Measurements from ENCODE around the gene FSHR. TPM values are rescaled to one million over a fixed set of nuclear protein-coding genes. Genes with fewer than 3 reads are reported as not detected.

The FSHR gene, protein sequence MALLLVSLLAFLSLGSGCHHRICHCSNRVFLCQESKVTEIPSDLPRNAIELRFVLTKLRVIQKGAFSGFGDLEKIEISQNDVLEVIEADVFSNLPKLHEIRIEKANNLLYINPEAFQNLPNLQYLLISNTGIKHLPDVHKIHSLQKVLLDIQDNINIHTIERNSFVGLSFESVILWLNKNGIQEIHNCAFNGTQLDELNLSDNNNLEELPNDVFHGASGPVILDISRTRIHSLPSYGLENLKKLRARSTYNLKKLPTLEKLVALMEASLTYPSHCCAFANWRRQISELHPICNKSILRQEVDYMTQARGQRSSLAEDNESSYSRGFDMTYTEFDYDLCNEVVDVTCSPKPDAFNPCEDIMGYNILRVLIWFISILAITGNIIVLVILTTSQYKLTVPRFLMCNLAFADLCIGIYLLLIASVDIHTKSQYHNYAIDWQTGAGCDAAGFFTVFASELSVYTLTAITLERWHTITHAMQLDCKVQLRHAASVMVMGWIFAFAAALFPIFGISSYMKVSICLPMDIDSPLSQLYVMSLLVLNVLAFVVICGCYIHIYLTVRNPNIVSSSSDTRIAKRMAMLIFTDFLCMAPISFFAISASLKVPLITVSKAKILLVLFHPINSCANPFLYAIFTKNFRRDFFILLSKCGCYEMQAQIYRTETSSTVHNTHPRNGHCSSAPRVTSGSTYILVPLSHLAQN
- total RNA-seq, result not detected in 2 replicates

DNA sequence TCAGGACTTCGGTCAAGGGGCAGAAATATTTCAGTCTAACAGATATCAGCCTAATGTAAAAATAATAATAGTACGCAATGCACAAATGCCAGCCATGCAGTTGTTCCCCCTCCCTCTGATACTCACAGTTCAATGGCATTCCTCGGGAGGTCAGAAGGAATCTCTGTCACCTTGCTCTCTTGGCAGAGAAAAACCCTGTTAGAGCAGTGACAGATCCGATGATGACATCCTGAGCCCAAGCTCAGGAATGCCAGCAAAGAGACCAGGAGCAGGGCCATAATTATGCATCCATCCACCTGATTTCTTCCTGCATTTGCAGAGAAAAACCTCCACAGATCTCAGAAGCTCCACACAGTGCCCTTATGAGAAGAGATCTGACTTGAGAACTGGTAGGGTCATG lies at the start of gene FSHR:
Gene FSHR (minus strand): TSS at position 376 of the 400 bp plus-strand sequence. CDS start 98 bp downstream, at position 278.

